B cell (primary cell): ENCODE results near the gene LCN1. TPM values are rescaled to one million over a fixed set of nuclear protein-coding genes. Genes with fewer than 3 reads are reported as not detected.

Source experiments
- ATAC-seq: fragments of 200-7000 bp; cut with Tn5 transposase; one replicate; pipeline ENCODE4 v1.10.0; 2021; ENCODE audit warnings: low read depth, mild to moderate bottlenecking, moderate number of reproducible peaks, moderate library complexity
- CTCF ChIA-PET: fragments of 350-600 bp; sonication (Branson Sonifier 250); formaldehyde crosslinking; loops from one replicate; lab custom pipeline; 2021; ENCODE audit warnings: antibody characterized with exemption, inconsistent platforms; lab: Charles Lee
- POLR2A ChIA-PET: fragments of 350-600 bp; sonication (Branson Sonifier 250); formaldehyde crosslinking; loops from one replicate; lab custom pipeline; 2021; ENCODE audit warnings: antibody characterized with exemption; lab: Charles Lee
- DNase-seq: peaks from one replicate; pipeline ENCODE4 v3.0.0; 2013
- H2AFZ ChIP-seq: 2 replicates; pipeline ENCODE4 v1.6.1; 2012; ENCODE audit warnings: mild to moderate bottlenecking, low read depth, low read length; ENCODE audit not compliant: insufficient read depth, poor library complexity, severe bottlenecking
- H3K27ac ChIP-seq, 2 donors: 1 replicate in 1 of 2; 2 replicates in 1 of 2; pipeline ENCODE4 v1.5.1; 2012 to 2013; ENCODE audit warnings: low read length in 2 of 2, mild to moderate bottlenecking in 2 of 2, moderate library complexity in 1 of 2
- H3K27me3 ChIP-seq, 4 experiments: fragments of 200-600 bp in 1 of 4; sonication (generic) in 1 of 4; replicated peaks in 1 of 4; 1 replicate in 2 of 4; 2 replicates in 2 of 4; pipeline versions ENCODE4 v1.6.1 to v1.7.0; 2013 to 2016; ENCODE audit warnings: low read length in 3 of 4, mild to moderate bottlenecking in 2 of 4, mixed read lengths in 1 of 4, moderate library complexity in 1 of 4; ENCODE audit not compliant: insufficient read depth in 4 of 4, control insufficient read depth in 3 of 4; ENCODE audit errors: control extremely low read depth in 1 of 4
- H3K36me3 ChIP-seq, 2 experiments: replicated peaks in 1 of 2; 1 replicate in 1 of 2; 2 replicates in 1 of 2; pipeline versions ENCODE4 v1.6.1 to v1.7.1; 2013; ENCODE audit warnings: low read length in 1 of 2; ENCODE audit not compliant: insufficient read depth in 2 of 2, control insufficient read depth in 1 of 2; ENCODE audit errors: control extremely low read depth in 1 of 2, extremely low read depth in 1 of 2
- H3K4me1 ChIP-seq, 2 donors: fragments of 200-600 bp in 1 of 2; sonication (generic) in 1 of 2; 1 replicate in 1 of 2; 2 replicates in 1 of 2; pipeline versions ENCODE4 v1.5.1 to v1.6.1; 2013 to 2017; ENCODE audit warnings: low read length in 2 of 2; ENCODE audit not compliant: control insufficient read depth in 2 of 2, insufficient read depth in 2 of 2
- H3K4me2 ChIP-seq: replicated peaks from 2 replicates; pipeline ENCODE3; 2012; ENCODE audit warnings: mild to moderate bottlenecking, low read depth, low read length; ENCODE audit not compliant: poor library complexity, severe bottlenecking
- H3K4me3 ChIP-seq, 5 experiments: fragments of 200-600 bp in 1 of 5; sonication (generic) in 1 of 5; 1 replicate in 3 of 5; 2 replicates in 2 of 5; pipeline versions ENCODE4 v1.5.1 to v1.7.0; 2011 to 2016; ENCODE audit warnings: low read length in 4 of 5, mild to moderate bottlenecking in 4 of 5, low read depth in 2 of 5, control low read depth in 1 of 5, moderate library complexity in 1 of 5; ENCODE audit not compliant: insufficient read depth in 1 of 5; ENCODE audit errors: control extremely low read depth in 1 of 5, extremely low read depth in 1 of 5
- H3K79me2 ChIP-seq: fragments of 200-600 bp; sonication (generic); one replicate; pipeline ENCODE4 v1.6.0; 2016; ENCODE audit warnings: low read length; ENCODE audit not compliant: control insufficient read depth, insufficient read depth
- H3K9ac ChIP-seq: fragments of 200-600 bp; sonication (generic); 2 replicates; pipeline ENCODE4 v1.6.1; 2017; ENCODE audit warnings: mild to moderate bottlenecking, low read length, moderate library complexity
- H3K9me3 ChIP-seq, 3 donors: one replicate each; pipeline versions ENCODE4 v1.6.1 to v1.7.1; 2013; ENCODE audit warnings: low read length in 2 of 3; ENCODE audit not compliant: control insufficient read depth in 2 of 3, insufficient read depth in 1 of 3; ENCODE audit errors: control extremely low read depth in 1 of 3
- H4K20me1 ChIP-seq: 2 replicates; pipeline ENCODE4 v1.6.0; 2012; ENCODE audit warnings: mild to moderate bottlenecking, low read length; ENCODE audit not compliant: insufficient read depth, control insufficient read depth, poor library complexity, severe bottlenecking
- H3K27ac Mint-ChIP-seq: one replicate; pipeline ENCODE4 v1.8.0; 2021; ENCODE audit warnings: mixed read lengths
- H3K27me3 Mint-ChIP-seq: one replicate; pipeline ENCODE4 v1.8.0; 2021; ENCODE audit warnings: mixed read lengths
- H3K4me1 Mint-ChIP-seq: one replicate; pipeline ENCODE4 v1.8.0; 2021; ENCODE audit warnings: mixed read lengths
- H3K4me3 Mint-ChIP-seq: one replicate; pipeline ENCODE4 v1.8.0; 2021; ENCODE audit warnings: mixed read lengths
- H3K9me3 Mint-ChIP-seq: one replicate; pipeline ENCODE4 v1.8.0; 2022; ENCODE audit warnings: mixed read lengths; ENCODE audit not compliant: insufficient read depth
- CTCF ChIP-seq: fragments of 200-600 bp; IDR thresholded peaks from one replicate; pipeline ENCODE4 v1.8.0; 2022; ENCODE audit warnings: antibody characterized with exemption, mild to moderate bottlenecking
- EZH2 ChIP-seq: IDR thresholded peaks from 2 replicates; pipeline ENCODE4 v1.6.1; 2012; ENCODE audit warnings: borderline replicate concordance, low read depth, mild to moderate bottlenecking, moderate library complexity, low read length; ENCODE audit not compliant: insufficient read depth, poor library complexity, severe bottlenecking
- WGBS: methylation state at CpG from one replicate; pipeline ENCODE4 v1.1.5; 2013; ENCODE audit warnings: missing lambda C conversion rate; ENCODE audit not compliant: insufficient coverage; 5-methylcytosine and 5-hydroxymethylcytosine counted together
- intact Hi-C: fragments of 100-400 bp; cut with micrococcal nuclease; formaldehyde crosslinking; loops from one replicate; pipeline ENCODE4 v1.10.0; 2022
- polyA plus RNA-seq: library from polyadenylated mRNA; depleted of rRNA; stranded (reverse); fragments of >200 nt; gene quantifications from 2 replicates; pipeline ENCODE4 v1.2.3, GENCODE V29; 2012
- total RNA-seq, 2 donors: library from RNA; stranded (reverse); fragments of 120-200 nt in 1 of 2; gene quantifications; 1 replicate in 1 of 2; 2 replicates in 1 of 2; pipeline versions ENCODE4 v1.2.3 to v1.2.4, GENCODE V29; 2013 to 2022

LCN1 gene
- total and polyA plus RNA-seq, 2 donors (not counting 1 experiment from before 2014, with no cell fraction given) = not detected

- intact Hi-C loops = no loop called here
- Histone ChIP-seq H3K79me2 (no peaks in the 10 kb centered on the region), H3K36me3 (no peaks in the 10 kb centered on the region), H3K4me1 (no peaks in the 10 kb centered on the region), H3K27ac (no peak overlapping the region), H3K4me3 (no peak overlapping the region), H4K20me1 (no peaks in the 10 kb centered on the region), H2AFZ (no peak overlapping the region), H3K9me3 (peaks cover 0 to 4% (median 0%) of the 10 kb centered on the region in 3 donors), H3K4me2 (no peak overlapping the region), H3K27me3 (no peaks in the 10 kb centered on the region), H3K9ac (no peak overlapping the region)
- TF ChIP-seq CTCF (no peak), EZH2 (no peak)
- DNase-seq = no peak
- peaks cover 8% of the 10 kb centered on the region for H3K27me3 Mint-ChIP-seq
- ChIA-PET CTCF (interaction anchor here (1.7 kb wide), 1 partner anchor 10 kb away, joined by 4 read pairs; no protein-coding TSS in a partner anchor), POLR2A (no interaction called here)
- H3K9me3 Mint-ChIP-seq = peaks cover 3% of the 10 kb centered on the region
- no peak for ATAC-seq
- 78% methylated on average over 8 of the region's 17 CpGs for WGBS
- H3K4me3 Mint-ChIP-seq = no peak overlapping the region
- H3K4me1 Mint-ChIP-seq = no peaks in the 10 kb centered on the region
- H3K27ac Mint-ChIP-seq = no peak overlapping the region
These were observed 6.7 kb upstream of the LCN1 start for GRCh38 chr9:135514342-135515082.
